GM04503 (cell line): ENCODE measurements around the gene TANC1.

Source experiments
- DNase-seq: peaks from one replicate; pipeline ENCODE4 v3.0.0-alpha.2; 2012; ENCODE audit warnings: low read depth

The TANC1 gene

GRCh38 chr2:158962074-158962473 lies 6.4 kb upstream of the TANC1 start:
- DNase-seq, result no peak

DNA sequence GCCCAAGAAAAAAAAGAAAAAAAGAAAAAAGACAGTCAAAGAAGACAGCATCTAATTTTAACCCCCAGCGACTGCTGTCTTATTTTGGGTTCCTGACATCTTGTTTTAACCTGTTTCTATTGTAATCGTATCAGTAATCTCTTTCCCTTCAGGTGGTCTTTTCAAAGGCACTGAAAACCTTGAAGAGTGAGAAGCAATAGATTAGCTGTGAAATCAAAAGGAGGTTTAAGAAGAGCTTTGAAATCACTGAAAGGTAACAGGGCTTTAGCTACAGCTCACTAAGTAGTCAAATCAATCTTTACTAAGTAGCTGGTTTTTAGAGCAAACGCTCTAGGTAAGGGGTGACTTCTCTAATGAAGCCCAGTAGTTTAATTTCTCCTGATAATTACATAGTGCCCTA lies 5.4 kb upstream of the TANC1 start:
- DNase-seq, result no peak

- no peak for DNase-seq
Measured at GRCh38 chr2:158965107-158965506, 3.3 kb upstream of the TANC1 start.

DNA sequence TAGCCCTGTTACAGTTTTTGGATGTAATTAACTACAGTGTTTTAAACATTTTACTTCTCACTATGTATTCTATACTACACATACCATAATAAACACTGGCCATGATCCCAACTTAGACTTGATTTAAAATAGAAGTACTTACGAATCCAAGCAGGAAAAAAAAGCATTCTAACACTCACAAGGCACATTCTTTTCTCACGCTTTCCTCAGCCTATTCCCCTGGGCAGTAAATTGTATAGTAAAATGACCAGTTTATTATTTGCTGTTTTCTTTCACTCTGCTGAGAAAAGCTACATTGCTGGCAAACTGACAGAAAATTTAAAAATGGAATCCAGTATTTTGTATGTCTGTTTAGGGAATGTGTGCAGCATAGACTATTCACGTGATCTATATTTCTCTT lies 2.8 kb upstream of the TANC1 start:
- no peak for DNase-seq

DNA sequence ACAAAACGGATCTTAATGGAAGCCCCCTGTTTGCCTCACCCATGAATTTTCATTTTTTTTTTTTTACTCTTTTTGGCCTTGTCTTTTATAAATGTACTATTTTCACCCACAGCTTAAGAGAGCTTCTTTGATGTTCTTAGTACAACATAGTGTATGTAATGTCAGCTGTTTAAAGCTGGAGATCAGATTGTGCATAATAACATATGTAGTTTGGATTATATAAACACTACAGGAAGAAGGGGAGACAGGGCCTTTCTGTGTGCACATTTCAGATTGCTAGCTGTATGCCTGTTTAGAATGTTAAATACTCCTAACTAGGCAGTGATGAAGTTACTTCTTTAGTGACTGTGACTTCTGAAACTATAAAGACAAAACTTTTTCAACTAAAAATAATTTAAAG lies 2.1 kb upstream of the TANC1 start:
- no peak for DNase-seq

GRCh38 chr2:158967114-158967730 lies 1.2 kb upstream of the TANC1 start:
- no peak for DNase-seq

DNA sequence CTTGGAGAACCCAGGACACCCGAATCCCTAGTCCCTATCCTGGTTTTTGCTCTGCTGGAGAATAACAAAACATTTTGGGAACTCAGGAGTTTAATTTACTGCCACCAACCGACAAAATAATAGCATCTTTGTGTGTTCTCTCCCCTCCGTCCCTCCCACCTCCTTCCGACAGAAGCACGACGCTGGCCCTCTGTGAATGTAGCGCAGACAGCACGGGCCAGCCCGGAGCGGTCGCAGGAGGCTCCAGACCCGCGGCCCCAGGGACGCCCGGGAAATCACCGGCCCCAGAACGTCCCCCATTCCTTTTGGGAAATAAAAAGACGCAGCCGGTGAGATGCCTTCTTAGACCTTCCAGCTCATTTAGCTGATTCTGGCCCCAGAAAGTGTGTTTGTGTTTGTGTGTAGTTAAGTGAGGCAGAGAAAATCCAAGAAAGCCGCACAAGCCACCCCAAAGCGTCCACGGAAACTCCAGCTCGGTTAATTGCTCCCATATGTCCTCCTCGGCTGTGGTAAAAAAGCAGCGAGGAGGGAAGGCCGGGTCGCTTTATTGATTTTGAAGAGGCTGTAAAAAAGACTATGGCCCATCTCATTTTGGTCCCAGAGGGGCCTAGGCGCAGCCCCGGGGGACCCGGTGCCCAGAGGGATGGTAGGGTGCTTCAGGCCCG lies 577 bp upstream of the TANC1 start:
- DNase-seq, result peak; percentile 53

GRCh38 chr2:158969162-158969714 lies 798 bp downstream of the TANC1 start:
- no peak for DNase-seq

DNA sequence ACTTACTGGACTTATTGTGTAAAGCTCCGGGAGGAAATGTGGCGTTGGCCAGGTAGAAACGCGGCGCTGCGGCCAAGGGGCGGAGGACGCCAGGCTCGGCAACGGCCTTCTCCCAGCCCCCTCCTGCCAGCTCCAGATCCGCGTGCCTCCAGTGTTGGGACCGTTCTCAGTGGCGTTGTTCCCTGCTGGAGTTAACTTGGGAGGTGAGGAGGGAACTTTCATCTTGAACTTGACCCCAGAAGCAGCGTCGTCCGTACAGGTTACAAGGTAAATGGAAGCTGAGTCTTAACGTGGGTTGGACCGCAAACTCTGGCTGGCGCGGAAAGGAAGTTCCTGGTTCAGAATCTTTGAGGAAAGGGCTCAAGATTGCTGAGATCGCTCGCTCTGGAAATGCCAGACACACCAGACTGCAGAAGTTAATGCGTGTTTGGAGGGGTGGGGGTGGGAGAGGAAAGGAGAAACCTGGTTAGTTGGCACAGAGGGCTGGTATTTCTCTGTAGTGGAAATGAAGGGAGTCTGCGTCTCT lies 1.3 kb downstream of the TANC1 start:
- no peak for DNase-seq

GRCh38 chr2:158970241-158970751 lies 1.9 kb downstream of the TANC1 start:
- no peak for DNase-seq

- no peak for DNase-seq
Measured at GRCh38 chr2:158973116-158973956, 4.9 kb downstream of the TANC1 start.

DNA sequence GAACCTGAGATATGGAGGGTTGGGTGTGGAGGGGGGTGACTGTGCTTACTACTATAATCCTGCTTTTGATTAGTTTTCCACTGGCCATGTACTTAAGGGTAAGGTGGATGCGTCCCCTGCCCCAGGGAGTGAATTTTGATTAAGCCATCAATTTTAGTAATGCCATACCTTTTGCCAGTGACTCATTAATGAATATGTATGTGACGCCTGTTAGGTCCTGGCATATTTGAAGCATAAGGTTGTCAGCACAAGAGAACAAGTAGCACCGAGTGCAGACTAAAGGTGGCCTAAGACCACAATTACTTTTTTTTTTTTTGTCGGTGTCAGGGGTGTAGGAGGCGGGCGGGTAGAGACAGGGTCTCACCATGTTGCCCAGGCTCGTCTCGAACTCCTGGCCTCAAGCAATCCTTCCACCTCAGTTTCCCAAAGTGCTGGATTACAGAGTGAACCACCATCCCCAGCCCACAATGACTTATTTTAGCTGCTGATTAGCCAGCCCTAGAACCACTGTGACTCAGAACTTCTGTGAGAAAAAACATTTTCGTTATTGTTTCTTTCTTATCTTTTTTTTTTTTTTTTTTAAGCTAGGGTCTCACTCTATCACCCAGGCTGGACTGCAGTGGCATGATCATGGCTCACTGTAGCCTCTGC lies 7.0 kb downstream of the TANC1 start:
- DNase-seq, result no peak

DNA sequence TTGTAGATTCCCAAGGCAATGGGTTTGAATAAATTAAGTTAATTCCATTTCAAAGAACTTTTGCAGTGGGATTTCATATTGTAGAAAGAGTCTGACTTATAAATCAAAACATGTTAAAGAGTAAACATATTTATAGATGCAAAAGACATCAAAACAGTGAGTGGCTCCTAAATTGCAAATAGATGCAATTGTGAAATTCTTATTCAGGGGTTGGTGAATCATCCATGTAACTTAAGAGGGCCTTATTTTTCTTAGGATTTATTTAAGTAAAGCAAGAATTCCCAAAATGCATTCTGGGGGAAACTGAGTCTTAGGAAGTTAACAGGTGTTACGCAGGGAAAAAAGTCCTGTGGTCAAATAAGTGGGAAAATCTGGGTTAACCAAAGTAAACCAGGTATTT lies 11.3 kb downstream of the TANC1 start:
- DNase-seq, result no peak

DNA sequence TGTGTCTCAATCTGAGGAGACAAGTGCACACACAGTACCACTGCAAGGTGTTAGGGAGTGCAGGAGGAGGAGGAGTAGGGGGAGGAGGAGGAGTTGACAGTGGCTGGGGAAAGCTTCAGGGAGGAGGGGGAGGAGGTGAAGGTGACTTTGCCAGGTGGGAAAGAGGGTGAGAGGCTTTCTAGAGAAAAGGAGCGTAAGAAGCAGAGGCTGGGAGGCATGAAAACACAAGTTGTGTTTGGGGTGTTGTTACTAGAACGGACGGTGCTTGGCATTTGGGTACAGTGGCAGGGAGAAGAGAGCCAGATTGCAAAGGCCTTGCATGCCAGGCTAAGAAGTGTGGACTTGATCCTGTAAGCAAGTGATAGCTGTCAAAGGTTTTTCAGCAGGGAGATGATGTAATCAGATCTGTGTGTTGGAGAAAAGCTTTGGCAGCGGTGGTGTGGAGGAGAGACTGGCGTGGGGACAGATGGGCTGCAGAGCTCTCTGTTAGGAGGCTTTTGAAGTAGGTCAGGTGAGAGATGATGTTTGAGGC lies 16.2 kb downstream of the TANC1 start:
- DNase-seq, result no peak

DNA sequence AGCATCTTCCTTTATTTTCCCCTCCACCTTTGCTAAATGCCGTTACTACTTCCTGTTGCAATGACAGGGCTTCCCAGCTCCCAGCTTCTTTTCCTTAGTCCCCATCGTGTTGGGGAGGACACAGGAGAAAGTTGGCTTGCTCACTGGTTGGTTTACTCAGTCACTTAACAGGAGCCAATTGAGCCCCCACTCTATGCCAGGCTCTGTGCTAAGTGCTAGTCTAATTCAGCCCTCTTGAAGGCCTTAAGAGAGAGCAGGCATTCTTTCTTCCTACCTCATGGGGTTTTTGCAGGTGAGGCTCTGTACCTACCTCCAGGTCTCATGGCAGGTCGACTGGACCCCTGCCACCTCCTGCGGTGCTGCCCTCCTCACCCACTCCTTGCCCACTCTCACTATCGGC lies 20.1 kb downstream of the TANC1 start:
- no peak for DNase-seq

GRCh38 chr2:158989165-158989564 lies 20.7 kb downstream of the TANC1 start:
- DNase-seq, result no peak

DNA sequence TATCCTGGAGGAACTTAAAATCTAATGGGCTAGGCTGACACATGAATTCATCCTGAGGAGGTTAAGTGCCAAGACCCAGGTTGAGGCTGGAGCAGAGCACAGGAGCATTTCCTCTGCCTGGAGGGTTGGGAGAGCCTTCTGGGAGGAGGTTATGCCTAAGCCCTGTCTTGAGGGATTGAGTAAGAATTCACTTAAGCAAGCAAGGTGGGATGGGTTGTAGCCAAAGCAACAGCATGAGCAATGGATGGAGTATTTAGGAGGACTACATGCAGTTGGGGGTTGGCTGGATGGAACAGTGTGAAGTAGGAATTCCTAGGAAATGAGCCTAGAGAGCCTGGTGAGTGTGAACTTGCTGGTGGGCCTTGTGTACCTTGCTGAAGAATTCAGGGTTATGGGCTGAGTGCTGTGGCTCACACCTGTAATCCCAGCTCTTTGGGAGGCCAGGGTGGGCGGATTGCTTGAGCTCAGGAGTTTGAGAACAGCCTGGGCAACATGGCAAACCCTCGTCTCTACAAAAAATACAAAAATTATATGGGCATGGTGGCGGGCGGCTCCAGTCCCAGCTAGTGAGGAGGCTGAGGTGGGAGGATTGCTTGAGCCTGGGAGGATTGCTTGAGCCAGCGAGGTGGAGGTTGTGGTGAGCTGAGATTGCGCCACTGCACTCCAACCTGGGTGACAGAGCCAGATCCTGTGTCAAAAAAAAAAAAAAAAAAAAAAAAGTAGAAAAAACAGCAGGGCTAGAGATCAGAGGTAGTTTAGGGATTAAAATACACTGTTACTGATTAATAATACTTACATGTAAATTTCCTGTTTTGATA lies 22.2 kb downstream of the TANC1 start:
- DNase-seq, result peak; percentile 85

- DNase-seq, result no peak
Measured at GRCh38 chr2:158993030-158993429, 24.6 kb downstream of the TANC1 start.

GRCh38 chr2:158993721-158994587 lies 25.5 kb downstream of the TANC1 start:
- no peak for DNase-seq
